ENCODE data around the gene CDC42SE2. TPM values are rescaled to one million over a fixed set of nuclear protein-coding genes. Genes with fewer than 3 reads are reported as not detected.

CDC42SE2 gene
- total RNA-seq, 2 donors from 2014 or later: 51.0 to 63.5 TPM

DNA sequence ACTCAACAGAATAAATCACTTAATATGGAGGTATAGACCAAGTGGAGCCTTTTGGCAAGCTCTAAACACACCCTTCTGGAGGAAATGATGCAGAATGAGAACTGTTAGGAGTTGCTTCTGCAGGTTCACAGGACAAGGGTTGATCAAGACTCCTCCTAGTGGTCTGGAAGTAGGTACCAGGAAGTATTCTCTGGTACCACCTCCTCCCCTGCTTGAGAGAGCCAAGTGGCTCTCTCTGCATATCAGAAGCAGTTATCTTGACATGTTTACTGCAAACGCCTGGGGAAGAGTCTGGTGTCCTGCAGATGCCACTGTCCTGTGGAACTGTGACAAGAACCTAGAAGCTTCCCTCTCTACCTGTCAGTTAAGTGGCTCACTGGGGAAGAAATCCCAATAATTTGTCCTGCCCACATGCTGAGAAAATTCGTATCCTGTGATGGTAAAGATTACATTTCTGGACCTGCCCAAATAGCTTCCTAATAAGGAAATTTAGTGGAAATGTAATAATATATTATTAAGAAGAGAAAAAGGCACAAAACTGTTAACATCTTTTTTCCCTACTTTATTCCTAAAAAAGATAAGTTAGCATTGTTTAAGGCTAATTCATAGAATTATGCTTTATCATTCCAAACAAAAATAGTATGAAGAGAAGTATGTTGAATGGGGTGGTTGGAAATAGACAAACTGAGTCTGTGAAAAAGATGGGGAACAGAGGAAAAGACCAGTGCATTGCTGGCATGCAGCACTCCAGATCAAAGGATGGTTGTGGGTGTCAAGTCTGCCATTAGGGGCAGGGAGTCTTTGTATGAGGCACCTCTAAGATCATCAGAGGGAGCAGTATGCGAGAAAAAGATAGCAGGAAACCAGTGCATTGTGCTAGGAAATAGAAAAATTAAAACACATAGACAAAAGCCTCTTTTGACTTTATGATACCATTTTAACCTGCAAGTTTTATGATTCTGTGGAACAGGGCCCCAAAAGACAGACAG lies 118.8 kb downstream of the CDC42SE2 start:
- Histone ChIP-seq H3K27me3 (replicated peaks; ENCODE audit: insufficient read depth) (no peaks in the 10 kb centered on the region), H3K4me1 (replicated peaks) (no peaks in the 10 kb centered on the region), H3K4me3 (no peak overlapping the region), H3K9me3 (no peaks in the 10 kb centered on the region), H3K27ac (no peak overlapping the region), H3K36me3 (no peaks in the 10 kb centered on the region)
- TF ChIP-seq, protein P1, sequence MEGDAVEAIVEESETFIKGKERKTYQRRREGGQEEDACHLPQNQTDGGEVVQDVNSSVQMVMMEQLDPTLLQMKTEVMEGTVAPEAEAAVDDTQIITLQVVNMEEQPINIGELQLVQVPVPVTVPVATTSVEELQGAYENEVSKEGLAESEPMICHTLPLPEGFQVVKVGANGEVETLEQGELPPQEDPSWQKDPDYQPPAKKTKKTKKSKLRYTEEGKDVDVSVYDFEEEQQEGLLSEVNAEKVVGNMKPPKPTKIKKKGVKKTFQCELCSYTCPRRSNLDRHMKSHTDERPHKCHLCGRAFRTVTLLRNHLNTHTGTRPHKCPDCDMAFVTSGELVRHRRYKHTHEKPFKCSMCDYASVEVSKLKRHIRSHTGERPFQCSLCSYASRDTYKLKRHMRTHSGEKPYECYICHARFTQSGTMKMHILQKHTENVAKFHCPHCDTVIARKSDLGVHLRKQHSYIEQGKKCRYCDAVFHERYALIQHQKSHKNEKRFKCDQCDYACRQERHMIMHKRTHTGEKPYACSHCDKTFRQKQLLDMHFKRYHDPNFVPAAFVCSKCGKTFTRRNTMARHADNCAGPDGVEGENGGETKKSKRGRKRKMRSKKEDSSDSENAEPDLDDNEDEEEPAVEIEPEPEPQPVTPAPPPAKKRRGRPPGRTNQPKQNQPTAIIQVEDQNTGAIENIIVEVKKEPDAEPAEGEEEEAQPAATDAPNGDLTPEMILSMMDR (IDR thresholded peaks at IDR 0.05): peak in 3 of 4 experiments; percentile 12 to 33 (median 29)
- no peak for TF ChIP-seq POLR2AphosphoS5 (IDR thresholded peaks at IDR 0.05)
- TF ChIP-seq POLR2A (IDR thresholded peaks at IDR 0.05): no peak
- WGBS: 51% methylated on average over 3 of the region's 3 CpGs
- no peak for DNase-seq (ENCODE audit: low spot score)
- intact Hi-C loops (cut with DNase I): no loop called here

DNA sequence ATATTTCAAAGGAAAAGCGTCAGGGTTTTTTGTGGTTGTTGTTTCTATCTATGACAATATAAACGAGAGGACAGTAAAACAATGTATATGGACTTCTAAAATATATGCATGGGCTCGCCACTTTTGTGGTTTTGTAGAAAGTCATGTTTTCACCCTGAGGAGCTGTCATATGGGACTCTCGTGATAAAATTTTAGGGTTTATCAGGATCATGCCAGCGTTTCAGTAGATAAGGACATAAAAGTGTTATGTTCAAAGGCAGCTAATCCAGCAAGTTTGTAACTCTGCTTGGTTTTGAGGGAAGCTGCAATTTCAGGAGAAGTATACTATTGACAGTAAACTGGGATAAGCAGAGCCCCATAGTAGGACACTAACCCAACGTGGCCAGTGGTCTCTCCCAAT lies 120.3 kb downstream of the CDC42SE2 start:
- intact Hi-C loops (cut with DNase I): no loop called here
- no peaks in the 10 kb centered on the region for H3K9me3 ChIP-seq
- H3K4me3 ChIP-seq: no peak overlapping the region
- 78% methylated on average over 6 of the region's 6 CpGs for whole genome bisulfite sequencing
- no peaks in the 10 kb centered on the region for H3K4me1 ChIP-seq (replicated peaks)
- no peak for DNase-seq (ENCODE audit: low spot score)
- no peak for TF ChIP-seq POLR2A (IDR thresholded peaks at IDR 0.05)
- TF ChIP-seq POLR2AphosphoS5 (IDR thresholded peaks at IDR 0.05): no peak
- TF ChIP-seq, protein P1 (IDR thresholded peaks at IDR 0.05): no peak
- H3K27me3 ChIP-seq (replicated peaks; ENCODE audit: insufficient read depth): no peaks in the 10 kb centered on the region
- no peak overlapping the region for H3K27ac ChIP-seq
- no peaks in the 10 kb centered on the region for H3K36me3 ChIP-seq

DNA sequence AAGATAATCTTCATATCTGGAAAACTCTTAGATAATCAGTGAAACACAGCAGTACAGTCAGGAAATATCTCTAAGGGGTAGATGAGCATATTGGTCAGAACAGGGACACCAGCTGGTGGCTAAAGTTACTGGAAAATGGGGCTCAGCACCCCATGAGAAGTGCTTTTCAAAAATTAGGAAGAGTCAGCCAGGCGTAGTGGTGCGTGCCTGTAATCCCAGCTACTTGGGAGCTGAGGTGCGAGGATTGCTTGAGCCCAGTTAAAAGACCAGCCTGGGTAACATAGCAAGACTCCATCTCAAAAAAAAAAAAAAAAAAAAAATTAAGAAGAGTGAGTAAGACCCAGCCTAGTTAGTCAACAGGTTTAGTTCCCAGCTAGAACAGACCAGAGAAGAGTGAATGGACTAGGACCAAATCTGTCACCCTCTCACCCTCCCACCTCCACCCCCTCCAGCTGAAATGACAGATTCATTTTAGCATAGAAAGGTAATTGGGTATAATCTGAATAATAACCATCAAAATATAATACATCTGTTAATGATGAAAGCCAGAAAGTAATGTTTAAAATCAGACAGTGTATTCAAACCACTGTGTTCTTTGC lies 120.9 kb downstream of the CDC42SE2 start:
- H3K9me3 ChIP-seq: no peaks in the 10 kb centered on the region
- DNase-seq (ENCODE audit: low spot score): no peak
- WGBS: 100% methylated on average over 3 of the region's 3 CpGs
- H3K27ac ChIP-seq: no peak overlapping the region
- H3K27me3 ChIP-seq (replicated peaks; ENCODE audit: insufficient read depth): no peaks in the 10 kb centered on the region
- H3K4me3 ChIP-seq: no peak overlapping the region
- no peaks in the 10 kb centered on the region for H3K4me1 ChIP-seq (replicated peaks)
- no peaks in the 10 kb centered on the region for H3K36me3 ChIP-seq
- TF ChIP-seq, protein P1 (IDR thresholded peaks at IDR 0.05): no peak
- TF ChIP-seq POLR2A (IDR thresholded peaks at IDR 0.05) (no peak), POLR2AphosphoS5 (IDR thresholded peaks at IDR 0.05) (no peak)
- intact Hi-C loops (cut with DNase I): no loop called here

DNA sequence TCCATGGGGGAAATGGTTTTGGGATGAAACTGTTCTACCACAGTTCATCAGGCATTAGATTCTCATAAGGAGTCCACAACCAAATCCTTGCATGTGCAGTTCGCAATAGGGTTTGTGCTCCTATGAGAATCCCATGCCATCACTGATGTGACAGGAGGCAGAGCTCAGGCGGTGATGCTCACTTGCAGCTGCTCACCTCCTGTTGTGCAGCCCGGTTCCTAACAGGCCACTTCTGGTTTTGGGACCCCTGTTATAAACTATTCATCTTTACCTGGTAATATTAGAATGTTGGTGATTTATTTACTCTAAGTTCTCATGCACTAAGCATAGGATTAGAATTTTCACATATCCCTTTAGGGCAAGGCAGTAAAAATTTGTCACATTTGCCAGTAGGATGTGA lies 122.3 kb downstream of the CDC42SE2 start:
- WGBS: 92% methylated on average over 3 of the region's 3 CpGs
- no peaks in the 10 kb centered on the region for H3K4me1 ChIP-seq (replicated peaks)
- TF ChIP-seq POLR2A (IDR thresholded peaks at IDR 0.05): no peak
- TF ChIP-seq POLR2AphosphoS5 (IDR thresholded peaks at IDR 0.05): no peak
- TF ChIP-seq, protein P1 (IDR thresholded peaks at IDR 0.05): no peak
- intact Hi-C loops (cut with DNase I): no loop called here
- no peak for DNase-seq (ENCODE audit: low spot score)
- H3K36me3 ChIP-seq: no peaks in the 10 kb centered on the region
- H3K4me3 ChIP-seq: no peak overlapping the region
- no peaks in the 10 kb centered on the region for H3K9me3 ChIP-seq
- no peak overlapping the region for H3K27ac ChIP-seq
- no peaks in the 10 kb centered on the region for H3K27me3 ChIP-seq (replicated peaks; ENCODE audit: insufficient read depth)
